Activated CD8-positive, alpha-beta memory T cell treated with anti-CD3 and anti-CD28 coated beads, Interleukin-2, amount 50 U/mL, for 48 hours (primary cell): ENCODE results near the gene DRC7.

ENCODE experiments used
- DNase-seq: peaks from one replicate; pipeline ENCODE4 v3.0.0-alpha.2; 2020

DRC7 gene

GRCh38 chr16:57754354-57755060, 59.9 kb downstream of the DRC7 start:
- DNase-seq: no peak

- no peak for DNase-seq
Measured at GRCh38 chr16:57755061-57755684, 60.6 kb downstream of the DRC7 start.

- DNase-seq: no peak
Measured at GRCh38 chr16:57755726-57756423, 61.3 kb downstream of the DRC7 start.

- no peak for DNase-seq
Measured at GRCh38 chr16:57756424-57757325, 62.1 kb downstream of the DRC7 start.

GRCh38 chr16:57757326-57757786, 62.8 kb downstream of the DRC7 start:
- peak; percentile 99 for DNase-seq

- DNase-seq: no peak
Measured at GRCh38 chr16:57757883-57758282, 63.3 kb downstream of the DRC7 start.

GRCh38 chr16:57758331-57759117, 63.9 kb downstream of the DRC7 start:
- DNase-seq: no peak

GRCh38 chr16:57759131-57759530, 64.5 kb downstream of the DRC7 start:
- DNase-seq: no peak

GRCh38 chr16:57759541-57760356, 65.1 kb downstream of the DRC7 start:
- DNase-seq: no peak

GRCh38 chr16:57760357-57761160, 66.0 kb downstream of the DRC7 start:
- no peak for DNase-seq

- DNase-seq: no peak
Measured at GRCh38 chr16:57761301-57761700, 66.7 kb downstream of the DRC7 start.

GRCh38 chr16:57761957-57762356, 67.4 kb downstream of the DRC7 start:
- DNase-seq: no peak

- no peak for DNase-seq
Measured at GRCh38 chr16:57762365-57763040, 67.9 kb downstream of the DRC7 start.

- no peak for DNase-seq
Measured at GRCh38 chr16:57763285-57764005, 68.8 kb downstream of the DRC7 start.

GRCh38 chr16:57764006-57764340, 69.4 kb downstream of the DRC7 start:
- no peak for DNase-seq

- no peak for DNase-seq
Measured at GRCh38 chr16:57764341-57765159, 69.9 kb downstream of the DRC7 start.

- no peak for DNase-seq
Measured at GRCh38 chr16:57765160-57765728, 70.6 kb downstream of the DRC7 start.
